Tibial nerve (tissue), 4 donors: ENCODE results near the gene TSFM. TPM values are rescaled to one million over a fixed set of nuclear protein-coding genes. Genes with fewer than 3 reads are reported as not detected.

Experiments used
- DNase-seq, 2 donors: peaks; one replicate each; pipeline ENCODE4 v3.0.0-alpha.2; 2019; ENCODE audit warnings: low spot score in 2 of 2
- H3K27ac ChIP-seq, 4 donors: fragments of 200-600 bp; sonication (generic) in 3 of 4; one replicate each; pipeline ENCODE4 v1.5.1; 2017 to 2019; ENCODE audit warnings: mild to moderate bottlenecking in 1 of 4
- H3K27me3 ChIP-seq, 2 donors: fragments of 200-600 bp; sonication (generic) in 1 of 2; one replicate each; pipeline versions ENCODE4 v1.5.1 to v1.6.0; 2017 to 2019
- H3K36me3 ChIP-seq, 3 donors: fragments of 200-600 bp; sonication (generic); one replicate each; pipeline ENCODE4 v1.5.1; 2018 to 2019
- H3K4me1 ChIP-seq, 4 donors: fragments of 200-600 bp; sonication (generic) in 3 of 4; one replicate each; pipeline ENCODE4 v1.5.1; 2017 to 2019
- H3K4me3 ChIP-seq, 4 donors: fragments of 200-600 bp; sonication (generic) in 3 of 4; one replicate each; pipeline ENCODE4 v1.5.1; 2017 to 2019; ENCODE audit warnings: mild to moderate bottlenecking in 1 of 4, moderate library complexity in 1 of 4
- H3K9me3 ChIP-seq, 4 donors: fragments of 200-600 bp; sonication (generic) in 3 of 4; one replicate each; pipeline ENCODE4 v1.5.1; 2017 to 2019
- EP300 ChIP-seq, 2 donors: sonication (generic); formaldehyde crosslinking; IDR thresholded peaks; one replicate each; pipeline ENCODE4 v1.6.1; 2017; ENCODE audit warnings: antibody characterized with exemption in 2 of 2, mild to moderate bottlenecking in 1 of 2
- POLR2A ChIP-seq, 2 donors: fragments of 450-650 bp; IDR thresholded peaks; one replicate each; pipeline ENCODE4 v1.6.1; 2017; ENCODE audit warnings: antibody characterized with exemption in 2 of 2, mild to moderate bottlenecking in 2 of 2, moderate library complexity in 2 of 2
- WGBS, 2 donors: methylation state at CpG; one replicate each; pipeline ENCODE4 v1.1.5; 2018; 5-methylcytosine and 5-hydroxymethylcytosine counted together
- total RNA-seq, 4 donors: library from RNA; depleted of rRNA; stranded (reverse); fragments of >200 nt; gene quantifications; one replicate each; pipeline ENCODE4 v1.1.0, GENCODE V29; 2016
- TF ChIP-seq, protein P1 (sequence below), 5 experiments: fragments of 200-600 bp in 3 of 5; fragments of 450-650 bp in 2 of 5; sonication (generic) in 3 of 5; IDR thresholded peaks; one replicate each; pipeline ENCODE4 v1.5.1; 2016 to 2019; ENCODE audit warnings: antibody characterized with exemption in 5 of 5, mild to moderate bottlenecking in 3 of 5, moderate library complexity in 2 of 5

The TSFM gene
- total RNA-seq, 4 donors from 2014 or later: 13.5 to 23.2 (median 22.4) TPM

GRCh38 chr12:57835366-57836288, 53.0 kb downstream of the TSFM start:
- Histone ChIP-seq H3K27me3 (no peaks in the 10 kb centered on the region), H3K27ac (peak overlapping the region in 3 of 4 donors; percentile 48 to 69 (median 67)), H3K4me3 (peak overlapping the region in 2 of 4 donors; percentile 3 to 23), H3K4me1 (peaks cover 11 to 100% (median 99%) of the 10 kb centered on the region in 4 donors), H3K9me3 (no peaks in the 10 kb centered on the region), H3K36me3 (peaks cover 0 to 7% (median 0%) of the 10 kb centered on the region in 3 donors)
- TF ChIP-seq POLR2A (IDR thresholded peaks at IDR 0.05): no peak
- TF ChIP-seq, protein P1, sequence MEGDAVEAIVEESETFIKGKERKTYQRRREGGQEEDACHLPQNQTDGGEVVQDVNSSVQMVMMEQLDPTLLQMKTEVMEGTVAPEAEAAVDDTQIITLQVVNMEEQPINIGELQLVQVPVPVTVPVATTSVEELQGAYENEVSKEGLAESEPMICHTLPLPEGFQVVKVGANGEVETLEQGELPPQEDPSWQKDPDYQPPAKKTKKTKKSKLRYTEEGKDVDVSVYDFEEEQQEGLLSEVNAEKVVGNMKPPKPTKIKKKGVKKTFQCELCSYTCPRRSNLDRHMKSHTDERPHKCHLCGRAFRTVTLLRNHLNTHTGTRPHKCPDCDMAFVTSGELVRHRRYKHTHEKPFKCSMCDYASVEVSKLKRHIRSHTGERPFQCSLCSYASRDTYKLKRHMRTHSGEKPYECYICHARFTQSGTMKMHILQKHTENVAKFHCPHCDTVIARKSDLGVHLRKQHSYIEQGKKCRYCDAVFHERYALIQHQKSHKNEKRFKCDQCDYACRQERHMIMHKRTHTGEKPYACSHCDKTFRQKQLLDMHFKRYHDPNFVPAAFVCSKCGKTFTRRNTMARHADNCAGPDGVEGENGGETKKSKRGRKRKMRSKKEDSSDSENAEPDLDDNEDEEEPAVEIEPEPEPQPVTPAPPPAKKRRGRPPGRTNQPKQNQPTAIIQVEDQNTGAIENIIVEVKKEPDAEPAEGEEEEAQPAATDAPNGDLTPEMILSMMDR (IDR thresholded peaks at IDR 0.05): no peak
- no peak for TF ChIP-seq EP300 (IDR thresholded peaks at IDR 0.05)
- DNase-seq: no peak
- WGBS, 2 donors: 29% methylated on average over 9 of the region's 9 CpGs

GRCh38 chr12:57836442-57837375, 54.1 kb downstream of the TSFM start:
- peak overlapping the region in 2 of 4 donors; percentile 3 to 23 for H3K4me3 ChIP-seq
- no peaks in the 10 kb centered on the region for H3K27me3 ChIP-seq
- TF ChIP-seq, protein P1 (IDR thresholded peaks at IDR 0.05): no peak
- TF ChIP-seq POLR2A (IDR thresholded peaks at IDR 0.05) (no peak), EP300 (IDR thresholded peaks at IDR 0.05) (peak in 1 of 2 donors; percentile 39)
- WGBS, 2 donors: 9 to 10% methylated on average over 13 of the region's 13 CpGs
- peaks cover 0 to 7% (median 0%) of the 10 kb centered on the region in 3 donors for H3K36me3 ChIP-seq
- DNase-seq: peak; percentile 45 to 52
- no peaks in the 10 kb centered on the region for H3K9me3 ChIP-seq
- peaks cover 11 to 100% (median 100%) of the 10 kb centered on the region in 4 donors for H3K4me1 ChIP-seq
- peak overlapping the region in 3 of 4 donors; percentile 48 to 69 (median 67) for H3K27ac ChIP-seq

GRCh38 chr12:57837864-57838562, 55.4 kb downstream of the TSFM start:
- H3K36me3 ChIP-seq: peaks cover 0 to 7% (median 0%) of the 10 kb centered on the region in 3 donors
- H3K4me1 ChIP-seq: peaks cover 15 to 100% (median 100%) of the 10 kb centered on the region in 4 donors
- H3K27me3 ChIP-seq: no peaks in the 10 kb centered on the region
- H3K4me3 ChIP-seq: peak overlapping the region in 1 of 4 donors; percentile 23
- WGBS, 2 donors: 7 to 12% methylated on average over 5 of the region's 5 CpGs
- no peak for DNase-seq
- peak overlapping the region in 3 of 4 donors; percentile 48 to 100 (median 67) for H3K27ac ChIP-seq
- no peaks in the 10 kb centered on the region for H3K9me3 ChIP-seq
- TF ChIP-seq, protein P1 (IDR thresholded peaks at IDR 0.05): no peak
- TF ChIP-seq POLR2A (IDR thresholded peaks at IDR 0.05): no peak
- no peak for TF ChIP-seq EP300 (IDR thresholded peaks at IDR 0.05)

GRCh38 chr12:57838594-57839302, 56.2 kb downstream of the TSFM start:
- H3K9me3 ChIP-seq: no peaks in the 10 kb centered on the region
- H3K4me1 ChIP-seq: peaks cover 15 to 100% (median 99%) of the 10 kb centered on the region in 4 donors
- no peaks in the 10 kb centered on the region for H3K27me3 ChIP-seq
- 24 to 25% methylated on average over 8 of the region's 8 CpGs for WGBS, 2 donors
- peaks cover 0 to 7% (median 0%) of the 10 kb centered on the region in 3 donors for H3K36me3 ChIP-seq
- H3K4me3 ChIP-seq: peak overlapping the region in 1 of 4 donors; percentile 23
- TF ChIP-seq EP300 (IDR thresholded peaks at IDR 0.05) (peak in 1 of 2 donors; percentile 24), POLR2A (IDR thresholded peaks at IDR 0.05) (no peak)
- TF ChIP-seq, protein P1 (IDR thresholded peaks at IDR 0.05): no peak
- no peak for DNase-seq
- H3K27ac ChIP-seq: peak overlapping the region in 3 of 4 donors; percentile 48 to 100 (median 67)
